HG02610 (cell line): ENCODE measurements around the gene PTPRN2.

Source experiments
- ATAC-seq: cut with Tn5 transposase; IDR thresholded peaks from one replicate; pipeline ENCODE4 v1.9.1; 2021; ENCODE audit warnings: mild to moderate bottlenecking, moderate library complexity; ENCODE audit not compliant: unreplicated experiment

The PTPRN2 gene

GRCh38 chr7:157664871-157665633 lies 922.6 kb downstream of the PTPRN2 start:
- no peak for ATAC-seq

- ATAC-seq = no peak
Observed at GRCh38 chr7:157664034-157664433, 923.6 kb downstream of the PTPRN2 start.

GRCh38 chr7:157662981-157663716 lies 924.5 kb downstream of the PTPRN2 start:
- ATAC-seq = no peak

GRCh38 chr7:157662110-157662791 lies 925.4 kb downstream of the PTPRN2 start:
- ATAC-seq = no peak

GRCh38 chr7:157661611-157661975 lies 926.0 kb downstream of the PTPRN2 start:
- ATAC-seq = no peak

GRCh38 chr7:157660971-157661610 lies 926.5 kb downstream of the PTPRN2 start:
- no peak for ATAC-seq

- no peak for ATAC-seq
Observed at GRCh38 chr7:157658851-157659412, 928.7 kb downstream of the PTPRN2 start.

- ATAC-seq = no peak
Observed at GRCh38 chr7:157657741-157658740, 929.6 kb downstream of the PTPRN2 start.

- ATAC-seq = no peak
Observed at GRCh38 chr7:157656195-157656769, 931.3 kb downstream of the PTPRN2 start.

- no peak for ATAC-seq
Observed at GRCh38 chr7:157654350-157654749, 933.3 kb downstream of the PTPRN2 start.

GRCh38 chr7:157653827-157654207 lies 933.8 kb downstream of the PTPRN2 start:
- no peak for ATAC-seq

GRCh38 chr7:157652954-157653826 lies 934.4 kb downstream of the PTPRN2 start:
- no peak for ATAC-seq

GRCh38 chr7:157652161-157652953 lies 935.3 kb downstream of the PTPRN2 start:
- ATAC-seq = no peak

- no peak for ATAC-seq
Observed at GRCh38 chr7:157651366-157652160, 936.1 kb downstream of the PTPRN2 start.

GRCh38 chr7:157650801-157651200 lies 936.8 kb downstream of the PTPRN2 start:
- ATAC-seq = no peak

GRCh38 chr7:157650131-157650631 lies 937.4 kb downstream of the PTPRN2 start:
- no peak for ATAC-seq

- ATAC-seq = no peak
Observed at GRCh38 chr7:157646551-157646950, 941.1 kb downstream of the PTPRN2 start.
